ENCODE data around the gene OR5A1.

OR5A1 gene

GRCh38 chr11:59475176-59475575, 38.9 kb downstream of the OR5A1 start:
- DNase-seq, result no peak

GRCh38 chr11:59479906-59480305, 43.6 kb downstream of the OR5A1 start:
- DNase-seq, result no peak

DNA sequence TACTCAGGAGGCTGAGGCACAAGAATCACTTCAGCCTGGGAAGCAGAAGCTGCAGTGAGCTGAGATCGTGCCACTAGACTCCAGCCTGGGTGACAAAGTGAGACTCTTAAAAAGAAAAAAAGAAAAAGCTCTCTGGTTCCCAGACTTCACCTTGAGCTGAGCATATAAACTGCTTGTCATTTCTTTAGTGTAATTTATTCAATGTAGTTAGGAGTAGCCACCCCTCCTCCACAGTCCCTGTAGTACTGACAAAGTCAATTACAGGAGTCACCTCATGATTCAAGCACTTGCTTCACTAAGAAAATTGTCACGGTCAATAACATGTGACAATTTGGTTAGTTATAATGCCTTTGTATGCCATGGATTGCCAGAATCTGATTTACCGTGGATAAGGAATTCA, 44.1 kb downstream of the OR5A1 start:
- DNase-seq, result no peak
